K562 treated with DMSO at 1 percent for 48 hours (cell line): Measurements from ENCODE around the gene TANK. TPM values are rescaled to one million over a fixed set of nuclear protein-coding genes. Genes with fewer than 3 reads are reported as not detected.

Experiments
- total RNA-seq: library from RNA; unstranded; fragments of 300-600 nt; gene quantifications from 2 replicates; pipeline ENCODE4 v1.2.3, GENCODE V29; 2022; ENCODE audit warnings: low replicate concordance; ENCODE audit errors: extremely low read depth

Gene TANK, protein sequence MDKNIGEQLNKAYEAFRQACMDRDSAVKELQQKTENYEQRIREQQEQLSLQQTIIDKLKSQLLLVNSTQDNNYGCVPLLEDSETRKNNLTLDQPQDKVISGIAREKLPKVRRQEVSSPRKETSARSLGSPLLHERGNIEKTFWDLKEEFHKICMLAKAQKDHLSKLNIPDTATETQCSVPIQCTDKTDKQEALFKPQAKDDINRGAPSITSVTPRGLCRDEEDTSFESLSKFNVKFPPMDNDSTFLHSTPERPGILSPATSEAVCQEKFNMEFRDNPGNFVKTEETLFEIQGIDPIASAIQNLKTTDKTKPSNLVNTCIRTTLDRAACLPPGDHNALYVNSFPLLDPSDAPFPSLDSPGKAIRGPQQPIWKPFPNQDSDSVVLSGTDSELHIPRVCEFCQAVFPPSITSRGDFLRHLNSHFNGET
- not detected in 2 replicates for total RNA-seq

DNA sequence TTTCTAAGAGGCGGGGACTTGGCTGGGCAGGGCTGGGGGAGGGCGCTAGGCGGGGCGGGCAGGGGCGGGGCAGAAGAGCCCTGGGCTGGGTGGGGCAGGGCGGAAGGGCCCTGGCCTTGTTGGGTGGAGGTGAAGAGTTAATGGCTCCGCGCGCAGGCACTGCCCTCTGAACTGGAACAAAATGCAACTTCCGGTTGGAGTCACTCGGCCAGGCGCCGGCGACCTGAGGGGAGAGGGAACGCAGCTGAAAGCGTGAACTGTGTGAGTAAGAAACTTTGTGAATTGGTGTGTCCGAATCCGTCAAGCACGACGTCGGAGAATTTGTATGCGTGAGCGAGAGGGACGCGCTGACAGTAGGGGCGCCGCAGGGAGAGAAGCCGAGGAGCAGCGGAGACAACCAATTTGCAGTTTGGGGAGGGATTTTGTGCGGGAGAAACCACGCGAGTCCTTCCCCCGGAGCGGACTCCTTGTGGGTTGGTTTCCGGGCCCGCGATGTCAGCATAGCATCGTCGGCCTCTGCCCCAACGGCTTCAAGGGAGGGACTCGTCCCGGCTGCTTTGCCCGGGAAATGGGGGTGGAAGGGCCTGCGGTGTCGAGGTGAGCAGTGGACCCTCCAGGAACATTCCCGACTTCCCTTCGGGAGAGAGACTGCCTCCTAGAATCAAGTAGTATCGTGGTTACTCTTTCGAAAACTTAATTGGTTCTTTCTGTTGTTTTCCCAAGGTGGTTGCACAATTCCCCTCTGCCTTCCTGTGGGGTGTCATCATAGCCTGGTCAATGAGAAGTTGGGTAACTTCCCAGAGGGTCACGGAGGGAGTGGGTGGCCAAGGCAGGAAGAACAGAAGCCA, at the start of gene TANK:
Gene TANK (plus strand): TSS at position 203 of the 848 bp plus-strand sequence. CDS start 19,235 bp downstream, outside the sequence.

Other genes with a start within 250 kb of the TANK start
- 206 TPM in 1 of 2 replicates, not detected in the other for gene PSMD14, start 148.0 kb downstream of the TANK start, total RNA-seq